Measurements from ENCODE around the gene ERAS.
A peak's percentile ranks its signal among the peaks of the same experiment; 100 is the strongest.
"Not testable (repeated sequence)": the region's sequence is repeated elsewhere in the genome, so short reads cannot be mapped to it uniquely, and the experiment has no call there.

ERAS gene

DNA sequence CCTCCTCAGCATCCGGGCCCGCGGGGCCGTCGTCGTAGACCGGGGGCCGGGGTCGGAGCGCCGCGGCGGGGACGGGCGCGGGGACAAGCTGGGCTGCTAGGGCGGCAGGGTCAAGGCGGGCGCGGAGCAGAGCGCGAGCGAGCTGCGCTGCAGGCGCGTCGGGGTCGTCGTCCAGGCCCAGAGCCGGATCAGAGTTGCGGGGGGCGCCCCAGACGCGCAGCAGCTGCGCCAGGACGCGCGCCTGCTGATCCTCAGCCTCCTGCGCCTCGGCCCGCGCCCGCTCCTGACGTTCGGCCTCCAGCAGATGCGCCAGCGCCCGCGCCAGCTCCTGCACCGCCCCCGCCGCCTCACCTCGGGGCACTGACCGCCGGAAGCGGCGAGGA is 5.6 kb downstream of the ERAS start:
- TF ChIP-seq, protein P1, sequence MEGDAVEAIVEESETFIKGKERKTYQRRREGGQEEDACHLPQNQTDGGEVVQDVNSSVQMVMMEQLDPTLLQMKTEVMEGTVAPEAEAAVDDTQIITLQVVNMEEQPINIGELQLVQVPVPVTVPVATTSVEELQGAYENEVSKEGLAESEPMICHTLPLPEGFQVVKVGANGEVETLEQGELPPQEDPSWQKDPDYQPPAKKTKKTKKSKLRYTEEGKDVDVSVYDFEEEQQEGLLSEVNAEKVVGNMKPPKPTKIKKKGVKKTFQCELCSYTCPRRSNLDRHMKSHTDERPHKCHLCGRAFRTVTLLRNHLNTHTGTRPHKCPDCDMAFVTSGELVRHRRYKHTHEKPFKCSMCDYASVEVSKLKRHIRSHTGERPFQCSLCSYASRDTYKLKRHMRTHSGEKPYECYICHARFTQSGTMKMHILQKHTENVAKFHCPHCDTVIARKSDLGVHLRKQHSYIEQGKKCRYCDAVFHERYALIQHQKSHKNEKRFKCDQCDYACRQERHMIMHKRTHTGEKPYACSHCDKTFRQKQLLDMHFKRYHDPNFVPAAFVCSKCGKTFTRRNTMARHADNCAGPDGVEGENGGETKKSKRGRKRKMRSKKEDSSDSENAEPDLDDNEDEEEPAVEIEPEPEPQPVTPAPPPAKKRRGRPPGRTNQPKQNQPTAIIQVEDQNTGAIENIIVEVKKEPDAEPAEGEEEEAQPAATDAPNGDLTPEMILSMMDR (conservative IDR thresholded peaks at IDR 0.05; ENCODE audit: low read depth, low read length) = no peak
- DNase-seq (ENCODE audit: low read depth) = peak; percentile 4
- no peak overlapping the region for H3K4me3 ChIP-seq (ENCODE audit: low read depth, low read length)

DNA sequence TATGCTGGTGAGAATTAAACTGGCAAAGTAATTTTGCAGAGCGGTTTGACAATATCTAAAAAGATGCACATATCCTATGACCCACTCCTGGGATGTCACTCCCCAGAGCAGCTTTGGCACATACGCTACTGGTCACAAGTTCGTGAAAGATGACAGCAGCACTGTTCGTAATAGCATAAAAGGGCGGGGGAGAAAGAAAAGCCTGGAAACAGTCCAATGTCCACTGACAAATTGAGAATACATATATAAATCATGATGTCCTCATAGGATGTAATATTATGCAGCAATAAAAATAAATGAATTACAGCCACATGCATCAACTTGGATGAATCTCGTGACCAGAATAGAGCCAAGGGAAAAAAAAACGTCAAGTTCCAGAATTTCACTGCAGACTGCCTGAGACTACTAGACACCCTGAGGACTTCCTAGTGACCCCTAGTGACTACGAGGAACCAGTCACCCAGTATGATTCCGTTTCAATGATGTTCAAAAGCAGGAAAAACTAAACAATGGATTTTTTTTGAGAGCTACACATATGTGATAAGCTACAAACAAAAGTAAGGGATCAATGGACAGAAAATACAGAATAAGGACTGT is 7.3 kb downstream of the ERAS start:
- DNase-seq (ENCODE audit: low read depth) = no peak
- TF ChIP-seq, protein P1 (conservative IDR thresholded peaks at IDR 0.05; ENCODE audit: low read depth, low read length) = no peak

DNA sequence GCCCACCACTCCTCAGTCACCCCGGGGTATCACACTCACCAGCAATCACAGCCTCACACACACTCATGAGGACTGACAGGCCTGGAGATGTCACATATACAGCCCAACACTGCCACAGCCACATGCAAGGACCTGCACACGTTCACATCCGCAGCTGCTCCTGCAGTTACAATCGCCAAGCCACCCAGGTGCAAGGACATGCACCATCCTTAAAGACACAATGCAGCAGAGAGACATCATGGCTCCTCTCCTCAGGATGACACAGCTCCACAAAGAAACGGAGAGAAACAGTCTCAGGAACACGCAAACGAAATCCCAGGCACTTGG is 8.0 kb downstream of the ERAS start:
- TF ChIP-seq, protein P1 (conservative IDR thresholded peaks at IDR 0.05; ENCODE audit: low read depth, low read length) = no peak
- DNase-seq (ENCODE audit: low read depth) = no peak
- no peak overlapping the region for H3K4me3 ChIP-seq (ENCODE audit: low read depth, low read length)

More for the DNA sequence above, 7.3 kb downstream of the ERAS start:
- no peak overlapping the region for H3K4me3 ChIP-seq (ENCODE audit: low read depth, low read length)

DNA sequence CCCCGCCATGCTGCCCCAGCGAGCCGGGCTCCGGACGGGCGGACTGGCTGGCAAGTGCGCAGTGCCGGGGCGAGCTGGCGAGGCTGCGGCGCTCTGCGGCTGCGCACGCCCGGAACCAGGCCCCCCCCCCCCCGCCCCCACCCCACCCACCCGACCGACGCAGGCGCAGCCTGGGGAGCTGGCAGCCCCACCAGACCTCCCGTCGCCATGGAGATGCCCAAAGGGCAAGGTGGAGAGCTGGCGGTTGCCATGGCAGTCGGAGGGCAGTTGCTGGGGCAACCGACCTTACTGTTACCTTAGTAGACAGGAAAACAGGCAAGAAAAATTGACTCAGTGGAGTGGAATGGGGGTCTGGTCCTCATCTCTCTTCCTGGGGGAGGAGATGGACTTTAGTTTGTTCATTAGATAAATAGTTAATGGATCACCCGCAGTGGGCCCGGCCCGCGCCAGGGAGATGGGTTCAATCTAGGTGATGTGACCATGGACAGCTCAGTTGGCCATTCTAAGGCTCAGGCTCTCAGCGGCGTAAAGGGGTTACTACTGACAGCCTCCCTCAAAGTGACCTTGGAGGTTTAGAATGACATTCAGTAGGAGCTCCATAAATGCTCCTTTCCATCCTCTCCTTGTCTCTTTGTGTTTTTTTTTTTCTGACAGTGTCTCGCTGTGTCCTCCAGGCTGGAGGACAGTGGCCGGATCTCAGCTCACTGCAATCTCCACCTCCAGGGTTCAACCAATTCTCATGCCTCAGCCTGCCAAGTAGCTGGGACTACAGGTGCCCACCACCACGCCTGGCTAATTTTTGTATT is 9.4 kb downstream of the ERAS start, which contains the start of gene PCSK1N:
Gene PCSK1N, minus strand, starts transcription at position 87 of the 806 bp plus-strand sequence. Its CDS starts 78 bp downstream, at position 9.
- TF ChIP-seq, protein P1 (conservative IDR thresholded peaks at IDR 0.05; ENCODE audit: low read depth, low read length) = no peak
- no peak within 1 kb of the TSS for H3K4me3 ChIP-seq (ENCODE audit: low read depth, low read length)
- no peak for DNase-seq (ENCODE audit: low read depth)

DNA sequence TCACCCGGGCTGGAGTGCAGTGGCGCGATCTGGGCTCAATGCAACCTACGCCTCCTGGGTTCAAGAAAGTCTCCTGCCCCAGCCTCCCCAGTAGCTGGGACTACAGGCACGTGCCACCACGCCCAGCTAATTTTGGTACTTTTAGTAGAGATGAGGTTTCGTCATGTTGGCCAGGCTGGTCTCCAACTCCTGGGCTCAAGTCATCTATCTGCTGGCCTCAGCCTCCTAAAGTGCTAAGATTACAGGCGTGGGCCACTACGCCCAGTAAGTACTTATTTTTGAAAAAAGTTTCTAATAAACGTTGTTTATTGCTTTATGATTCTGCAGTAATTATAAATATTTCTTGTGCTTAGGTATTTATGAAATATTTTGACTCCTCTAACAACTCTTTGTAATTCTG is 13.4 kb downstream of the ERAS start:
- no peak for DNase-seq (ENCODE audit: low read depth)
- TF ChIP-seq, protein P1 (conservative IDR thresholded peaks at IDR 0.05; ENCODE audit: low read depth, low read length) = no peak
- H3K4me3 ChIP-seq (ENCODE audit: low read depth, low read length) = no peak overlapping the region

DNA sequence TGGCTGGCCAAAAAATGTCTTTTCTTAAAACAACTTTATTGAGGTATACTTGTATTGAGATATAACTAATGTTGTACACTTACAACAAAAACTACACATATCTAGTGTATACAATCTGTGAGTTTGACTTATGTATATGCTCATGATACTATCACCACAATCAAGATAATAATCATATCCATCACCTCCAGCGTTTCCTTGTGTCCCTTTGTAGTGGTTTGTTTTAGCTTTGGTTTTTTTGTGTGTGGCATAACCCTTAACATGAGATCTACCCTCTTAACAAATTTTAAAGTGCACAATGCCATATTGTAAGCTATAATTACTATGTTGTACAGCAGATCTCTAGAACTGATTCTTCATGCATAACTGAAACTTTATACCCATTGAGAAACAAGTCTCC is 22.5 kb downstream of the ERAS start:
- DNase-seq (ENCODE audit: low read depth) = no peak
- TF ChIP-seq, protein P1 (conservative IDR thresholded peaks at IDR 0.05; ENCODE audit: low read depth, low read length) = no peak
- H3K4me3 ChIP-seq (ENCODE audit: low read depth, low read length) = no peak overlapping the region

DNA sequence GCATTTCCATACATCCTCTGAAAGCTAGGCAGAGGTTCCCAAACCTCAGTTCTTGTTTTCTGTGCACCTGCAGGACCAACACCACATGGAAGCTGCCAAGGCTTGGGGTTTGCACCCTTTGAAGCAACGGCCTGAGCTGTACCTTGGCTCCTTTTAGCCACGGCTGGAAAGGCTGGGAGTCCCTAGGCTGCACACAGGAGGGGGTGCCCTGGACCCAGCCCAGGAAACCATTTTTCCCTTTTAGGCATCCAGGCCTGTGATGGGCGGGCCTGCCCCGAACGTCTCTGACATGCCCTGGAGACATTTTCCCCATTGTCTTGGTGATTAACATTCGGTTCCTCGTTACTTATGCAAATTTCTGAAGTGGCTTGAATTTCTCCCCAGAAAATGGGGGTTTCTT is 26.5 kb downstream of the ERAS start:
- H3K4me3 ChIP-seq (ENCODE audit: low read depth, low read length) = no peak overlapping the region
- TF ChIP-seq, protein P1 (conservative IDR thresholded peaks at IDR 0.05; ENCODE audit: low read depth, low read length) = no peak
- no peak for DNase-seq (ENCODE audit: low read depth)

DNA sequence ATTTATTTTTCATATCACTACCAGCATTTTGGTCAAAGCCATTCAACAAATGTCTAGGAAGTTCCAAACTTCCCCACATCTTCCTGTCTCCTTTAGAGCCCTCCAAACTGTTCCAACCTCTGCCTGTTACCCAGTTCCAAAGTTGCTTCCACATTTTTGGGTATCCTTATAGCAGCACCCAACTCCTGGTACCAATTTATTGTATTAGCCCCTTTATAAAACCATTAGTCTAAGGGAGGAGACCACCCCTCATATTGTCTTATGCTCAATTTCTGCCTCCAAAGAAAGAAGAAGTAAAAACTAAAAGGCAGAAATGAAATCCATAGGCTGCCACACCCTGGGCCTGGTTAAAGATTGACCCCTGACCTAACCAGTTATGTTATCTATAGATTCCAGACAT is 27.2 kb downstream of the ERAS start:
- not testable (repeated sequence) for DNase-seq (ENCODE audit: low read depth); H3K4me3 ChIP-seq (ENCODE audit: low read depth, low read length)

DNA sequence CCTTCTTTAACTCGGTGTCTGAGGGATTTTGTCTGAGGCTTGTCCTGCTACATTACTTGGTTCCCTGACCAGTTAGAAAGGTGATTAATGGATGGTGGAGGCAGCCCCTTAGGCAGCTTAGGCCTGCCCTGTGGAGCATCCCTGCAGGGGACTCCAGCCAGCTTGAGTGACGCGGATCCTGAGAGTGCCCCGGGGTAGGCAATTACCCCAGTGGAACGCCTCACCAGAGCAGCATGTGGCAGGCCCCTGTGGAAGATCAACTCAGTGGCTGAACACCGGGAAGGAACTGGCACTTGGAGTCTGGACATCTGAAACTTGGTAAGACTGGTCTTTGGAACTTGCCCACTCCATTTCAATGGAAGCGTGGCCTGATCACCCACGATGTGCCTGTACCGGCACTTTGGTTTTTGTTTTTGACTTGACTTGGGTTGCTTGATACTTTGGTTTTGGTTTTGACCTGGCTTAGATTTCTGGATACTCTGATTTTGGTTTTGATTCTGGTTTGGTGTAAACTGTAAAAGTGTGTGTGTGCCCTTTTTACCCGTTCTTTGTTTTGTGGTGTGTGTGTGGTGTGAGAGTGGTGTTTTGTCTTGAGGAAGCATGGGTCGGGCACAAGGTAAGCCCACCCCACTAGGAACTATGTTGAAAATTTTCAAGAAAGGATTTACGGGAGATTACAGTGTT is 27.9 kb downstream of the ERAS start:
- not testable (repeated sequence) for H3K4me3 ChIP-seq (ENCODE audit: low read depth, low read length); DNase-seq (ENCODE audit: low read depth)
